SK-N-DZ (cell line): ENCODE measurements around the gene LURAP1L.

Source experiments
- DNase-seq: peaks from one replicate; pipeline ENCODE4 v3.0.0-alpha.2; 2015; ENCODE audit warnings: low spot score

LURAP1L gene

DNA sequence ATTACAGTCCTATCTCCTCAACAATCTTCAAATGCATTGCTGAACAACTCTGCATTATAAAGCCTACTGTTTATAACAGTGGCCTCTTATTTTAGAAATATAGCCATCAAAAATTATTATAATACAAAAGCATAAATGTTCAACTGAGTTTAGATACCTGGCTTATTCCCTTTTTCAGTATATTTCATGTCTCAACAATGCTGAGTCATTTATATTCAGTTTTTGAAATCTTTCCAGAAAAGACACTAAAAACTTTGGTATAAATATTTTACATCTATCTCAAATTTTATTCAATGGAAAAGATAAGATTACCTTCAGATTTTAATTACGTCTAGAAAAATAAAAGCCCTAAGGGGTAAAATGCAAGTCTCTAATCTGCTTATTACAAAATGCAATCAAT is 37.9 kb downstream of the LURAP1L start:
- DNase-seq = no peak

DNA sequence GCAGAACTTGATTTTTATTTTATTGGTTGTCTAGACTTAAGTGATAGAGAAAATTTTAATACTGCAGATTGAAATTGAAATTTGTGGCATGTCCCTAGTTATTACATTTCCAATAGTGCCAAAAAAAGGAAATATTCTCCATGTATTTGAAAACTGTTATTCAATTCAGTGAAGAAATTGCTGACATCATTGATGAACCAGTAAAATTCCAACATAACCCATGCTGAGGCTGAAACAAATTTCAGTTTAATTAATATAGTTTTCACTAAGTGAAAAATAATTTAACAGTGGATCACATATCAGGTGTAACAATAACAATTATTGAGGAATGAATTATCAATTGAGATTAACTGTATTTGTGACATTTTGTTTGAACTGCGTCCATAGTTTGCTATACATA is 38.7 kb downstream of the LURAP1L start:
- no peak for DNase-seq

DNA sequence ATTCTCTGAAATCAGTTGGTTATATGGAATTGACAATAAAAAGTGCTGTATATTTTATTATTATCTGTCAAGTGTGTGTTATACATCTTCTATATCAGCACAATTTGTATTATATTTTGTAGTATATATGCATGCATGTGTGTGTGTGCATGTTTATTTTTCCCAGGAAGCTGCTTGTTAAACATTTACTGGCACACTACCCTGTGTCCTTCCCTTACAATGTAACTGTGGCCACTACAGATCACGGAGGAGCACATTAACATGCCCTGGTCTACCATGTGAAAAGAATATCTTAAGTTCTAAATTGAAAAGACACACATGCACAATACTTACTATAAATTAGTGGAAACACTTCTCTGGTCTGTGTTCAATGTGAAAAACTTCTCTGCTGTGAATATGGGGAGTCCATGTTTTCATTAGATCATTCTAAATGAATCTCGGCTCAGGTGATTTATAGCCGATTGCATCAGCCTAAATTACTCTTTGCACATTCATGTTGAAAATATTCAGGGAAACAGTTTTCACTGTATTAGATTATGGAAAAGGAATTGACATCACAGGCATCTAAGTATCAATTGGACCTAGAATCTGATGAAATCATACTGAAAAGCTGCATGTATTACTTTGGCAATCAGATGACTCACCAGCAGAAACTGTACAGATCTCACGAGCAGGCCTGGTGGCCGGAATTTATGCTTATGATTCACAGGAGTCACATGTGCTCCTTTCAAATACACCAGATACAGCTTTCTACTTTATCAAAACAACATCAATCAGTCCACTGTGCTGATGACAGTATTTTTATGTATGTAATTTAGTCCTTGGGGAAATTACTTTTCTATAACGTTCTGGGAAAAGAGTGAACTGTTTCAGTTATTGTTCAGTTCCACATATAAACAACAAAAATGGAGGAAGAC is 39.4 kb downstream of the LURAP1L start:
- DNase-seq = peak; percentile 84

DNA sequence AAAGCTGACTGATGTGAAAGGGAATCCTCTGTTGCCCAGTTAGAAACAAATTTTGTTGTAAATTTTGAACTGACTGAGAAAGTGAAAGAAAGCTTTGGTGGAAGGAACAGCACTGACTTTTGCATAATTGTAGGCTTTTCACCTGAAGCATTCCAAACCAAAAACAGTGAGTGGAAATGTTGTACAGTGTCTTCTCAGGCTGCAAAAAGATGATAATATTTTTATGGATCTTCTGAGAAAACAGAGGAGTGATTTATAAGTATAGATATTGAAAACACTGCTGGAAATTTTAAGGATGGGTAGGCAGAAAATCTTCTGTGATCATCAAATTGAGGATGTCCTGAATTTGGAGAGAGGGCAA is 40.0 kb downstream of the LURAP1L start:
- DNase-seq = no peak

DNA sequence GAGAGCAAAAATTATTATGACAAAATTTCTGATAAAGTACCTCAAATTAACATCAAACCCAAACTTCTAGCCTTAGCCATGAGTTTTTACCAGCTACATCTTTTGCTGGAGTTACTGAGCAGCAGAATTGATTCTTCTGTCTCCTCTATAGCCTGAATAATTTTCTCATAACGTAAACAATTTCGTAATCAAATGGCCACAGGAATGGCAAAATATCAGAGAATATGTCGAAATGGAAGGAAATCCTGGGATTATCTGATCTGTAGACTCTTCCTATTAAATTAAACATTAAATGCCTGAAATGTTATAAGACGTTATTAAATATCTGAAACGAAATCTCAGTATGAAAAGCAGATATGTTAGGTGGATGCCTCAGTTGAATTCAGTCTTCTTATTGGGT is 41.1 kb downstream of the LURAP1L start:
- no peak for DNase-seq

DNA sequence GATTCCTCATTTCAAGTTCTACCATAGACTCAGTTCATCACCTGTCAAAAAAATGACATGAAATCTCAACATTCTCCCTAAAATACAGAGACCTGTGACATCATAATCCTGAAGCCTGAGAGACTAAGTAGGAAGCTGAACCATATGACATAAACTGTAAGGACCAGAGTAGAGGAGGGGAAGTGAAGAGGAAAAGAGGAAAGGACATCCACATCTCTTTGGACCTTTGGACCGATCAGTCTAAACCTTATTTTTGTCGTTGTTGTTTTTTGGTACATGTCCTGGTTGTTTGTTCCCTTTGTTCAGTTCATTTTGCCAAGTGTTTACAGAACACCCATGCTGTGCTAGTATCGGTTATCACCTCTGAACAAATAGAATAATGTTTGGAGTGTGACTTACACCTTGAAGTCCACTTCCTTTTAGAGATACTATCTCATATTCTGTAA is 41.9 kb downstream of the LURAP1L start:
- DNase-seq = no peak

DNA sequence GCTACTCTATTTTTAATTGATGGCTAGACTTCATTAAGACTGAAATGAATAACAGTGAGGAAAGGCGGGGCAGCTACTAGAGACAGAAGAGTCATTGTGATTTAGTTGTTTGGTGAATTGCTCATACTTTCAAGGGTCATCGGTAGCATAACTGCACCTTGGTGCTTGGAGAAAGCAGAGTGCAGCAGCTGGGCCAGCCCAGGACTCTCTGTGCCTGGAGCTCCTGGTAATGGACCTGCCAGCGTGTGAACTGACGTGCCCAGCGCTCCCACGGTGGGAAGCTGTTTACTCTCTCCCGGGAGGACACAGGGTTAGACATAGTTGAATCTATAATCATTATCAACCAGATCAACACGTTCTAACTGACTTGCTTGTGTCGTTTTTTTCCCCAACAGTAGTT is 42.9 kb downstream of the LURAP1L start:
- DNase-seq = no peak

DNA sequence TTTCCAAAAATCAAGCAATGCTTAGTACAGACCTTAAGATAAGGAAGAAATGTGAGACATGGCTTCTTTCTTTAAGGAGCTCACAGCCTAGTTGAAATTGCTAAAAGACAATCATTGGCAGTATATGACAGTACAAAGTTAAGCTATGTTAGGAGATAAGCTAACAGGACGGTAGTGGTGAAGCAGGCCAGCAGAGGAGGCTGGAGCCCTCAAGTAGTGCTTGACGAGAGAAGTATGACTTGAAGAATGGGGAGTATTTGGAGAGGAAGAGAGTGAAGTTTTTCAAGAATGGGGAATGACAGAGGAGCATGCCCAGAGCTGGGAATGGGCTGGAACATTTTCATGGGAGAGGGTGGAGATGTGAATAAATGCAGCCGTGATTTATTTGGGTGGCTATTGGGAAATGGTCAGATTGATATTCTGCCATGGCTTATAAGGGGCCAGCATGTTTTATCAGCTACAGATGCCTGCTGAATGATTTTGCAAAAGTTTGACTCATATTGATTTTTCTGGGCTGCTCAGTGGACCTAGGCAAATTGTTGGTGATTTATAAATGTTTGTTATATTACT is 43.7 kb downstream of the LURAP1L start:
- DNase-seq = no peak

DNA sequence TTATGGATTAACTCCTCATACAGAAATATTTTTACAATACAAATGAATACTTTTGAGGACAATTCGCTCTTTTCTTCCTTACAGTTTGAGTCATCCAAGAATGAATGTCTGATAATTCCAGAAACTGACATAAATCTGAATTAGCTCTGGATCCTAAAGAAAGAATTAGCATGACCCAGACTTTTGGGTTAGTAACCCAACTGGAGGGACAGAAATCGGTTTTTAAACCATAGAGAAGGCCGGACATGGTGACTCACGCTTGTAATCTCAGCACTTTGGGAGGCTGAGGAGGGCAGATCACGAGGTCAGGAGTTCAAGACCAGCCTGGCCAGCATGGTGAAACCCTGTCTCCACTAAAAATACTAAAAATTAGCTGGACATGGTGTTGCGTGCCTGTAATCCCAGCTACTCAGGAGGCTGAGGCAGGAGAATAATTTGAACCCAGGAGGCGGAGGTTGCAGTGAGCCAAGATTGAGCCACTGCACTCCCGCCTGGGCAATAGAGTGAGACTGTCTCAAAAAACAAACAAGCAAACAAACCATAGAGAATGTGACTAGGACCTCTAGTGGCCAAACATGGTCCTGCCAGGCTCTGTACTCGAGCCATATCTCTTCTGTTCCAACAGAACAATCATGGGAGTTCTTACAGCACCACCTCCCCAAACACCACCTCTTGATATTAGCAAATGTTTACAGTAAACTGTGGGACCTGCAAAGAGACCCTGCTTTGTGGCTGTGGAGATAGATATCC is 44.8 kb downstream of the LURAP1L start:
- no peak for DNase-seq

DNA sequence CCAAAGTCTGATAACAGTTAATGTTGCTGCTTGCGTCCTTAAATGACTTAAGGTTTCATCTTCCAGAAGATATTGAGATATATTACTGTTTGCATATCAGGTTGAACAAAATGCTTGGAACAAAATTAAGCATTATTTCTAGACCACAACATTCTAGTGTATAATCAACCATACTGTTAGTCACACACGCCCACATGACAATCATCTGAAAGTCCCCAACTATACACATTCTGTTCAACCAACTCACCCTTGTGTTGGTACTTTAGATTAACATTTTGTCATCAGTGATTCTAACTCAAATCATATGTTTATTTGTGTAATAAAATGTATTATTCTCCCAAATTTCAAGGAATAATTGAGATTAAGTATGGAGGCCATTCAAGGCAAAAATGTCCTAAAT is 47.3 kb downstream of the LURAP1L start:
- no peak for DNase-seq

DNA sequence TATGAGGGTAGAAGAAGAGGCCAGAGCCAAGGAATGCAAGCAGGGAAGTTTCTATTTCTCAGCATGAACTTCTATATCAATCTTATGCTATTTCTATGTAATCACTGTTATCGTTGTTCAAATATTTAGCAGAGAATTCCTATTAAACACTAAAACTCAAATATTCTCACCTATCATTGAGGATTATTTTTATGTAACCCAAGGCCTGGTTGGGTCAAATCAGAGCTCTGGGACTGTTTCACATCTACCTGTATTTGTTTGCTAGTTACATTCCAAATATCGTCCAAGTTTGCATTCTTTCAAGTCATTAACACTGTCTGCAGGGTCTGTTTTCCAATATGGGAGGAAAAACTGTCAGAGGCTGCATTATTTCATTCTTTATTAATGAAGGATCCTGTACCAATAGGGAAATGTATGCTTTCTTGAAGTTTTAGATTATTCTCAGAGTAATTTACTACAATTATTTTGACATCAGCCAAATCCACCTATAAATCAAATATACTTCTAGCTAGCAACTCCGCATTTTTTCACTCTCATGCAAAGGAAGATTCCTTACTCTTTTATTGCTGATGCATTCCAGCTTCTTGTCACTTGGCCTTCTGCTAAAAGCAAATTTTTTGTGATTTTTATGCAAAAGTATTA is 52.2 kb downstream of the LURAP1L start:
- no peak for DNase-seq

DNA sequence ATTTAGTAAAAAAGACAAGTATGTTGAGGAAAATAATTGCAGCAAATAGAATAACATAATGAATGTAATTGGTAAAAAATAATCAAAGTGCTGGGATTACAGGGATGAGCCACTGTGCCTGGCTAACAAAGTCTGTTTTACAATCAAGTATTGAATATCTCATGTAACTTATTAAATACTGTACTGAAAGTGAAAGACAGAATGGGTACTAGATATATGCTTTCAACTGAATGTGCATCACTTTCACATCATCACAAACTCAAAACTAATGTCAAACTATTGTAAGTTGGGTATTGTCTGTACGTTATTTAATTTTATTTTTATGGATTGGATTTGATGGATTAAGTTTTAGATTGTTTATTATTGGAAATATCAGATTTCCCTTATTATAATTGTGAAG is 58.9 kb downstream of the LURAP1L start:
- DNase-seq = no peak

DNA sequence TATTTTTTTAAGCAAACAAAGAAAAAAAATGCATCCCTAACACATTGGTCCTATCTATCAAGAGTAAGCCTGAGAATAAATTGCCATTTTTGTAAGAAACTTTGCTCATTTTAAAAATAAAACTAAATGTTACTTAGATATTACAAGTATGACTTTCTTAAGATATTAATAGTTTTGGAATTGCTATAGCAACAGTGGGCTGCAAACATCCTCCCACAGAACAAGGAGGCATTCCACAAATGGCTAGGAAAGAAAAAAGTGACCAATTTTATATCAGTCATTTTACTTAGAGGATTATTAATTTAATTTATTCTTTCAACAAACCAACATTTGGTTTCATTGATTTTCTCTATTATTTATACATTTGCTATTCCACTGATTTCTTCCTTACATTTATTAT is 63.7 kb downstream of the LURAP1L start:
- no peak for DNase-seq

DNA sequence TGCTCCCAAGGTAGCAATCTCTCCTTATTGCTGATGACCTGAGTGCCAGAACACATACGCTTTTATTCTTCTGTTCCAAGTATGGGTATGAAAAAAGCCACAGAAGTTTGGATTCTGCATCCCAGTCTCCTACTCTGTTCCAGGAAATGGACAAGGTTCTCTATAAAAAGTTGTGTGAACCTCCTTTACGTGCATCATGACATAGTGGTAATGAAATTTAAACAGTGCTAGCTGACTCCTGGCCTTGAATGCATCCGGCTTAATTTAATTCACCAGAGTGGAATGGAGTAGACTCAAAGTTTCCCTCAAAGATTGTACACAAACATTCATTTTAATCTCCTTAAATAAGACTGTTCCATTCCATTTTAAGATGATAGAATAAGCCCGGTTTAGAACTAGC is 68.9 kb downstream of the LURAP1L start:
- no peak for DNase-seq

DNA sequence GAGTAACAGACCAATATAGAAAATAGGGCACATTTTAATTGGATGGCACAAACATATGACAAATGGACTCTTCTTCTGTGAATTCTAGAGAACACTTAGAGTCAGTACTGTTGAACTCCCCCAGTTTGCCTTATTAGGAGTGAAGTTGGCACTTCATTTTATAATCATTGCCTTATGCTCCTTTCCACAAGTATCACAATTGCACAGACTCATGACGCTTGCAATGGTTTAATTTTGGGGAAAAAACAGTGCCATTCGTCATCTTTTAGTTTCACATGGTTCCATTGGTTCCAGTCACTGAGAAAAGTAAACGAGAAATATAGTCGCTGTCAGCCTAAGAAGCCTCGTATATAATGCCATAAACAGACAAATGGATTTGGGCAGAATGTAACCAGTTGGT is 71.2 kb downstream of the LURAP1L start:
- DNase-seq = no peak

DNA sequence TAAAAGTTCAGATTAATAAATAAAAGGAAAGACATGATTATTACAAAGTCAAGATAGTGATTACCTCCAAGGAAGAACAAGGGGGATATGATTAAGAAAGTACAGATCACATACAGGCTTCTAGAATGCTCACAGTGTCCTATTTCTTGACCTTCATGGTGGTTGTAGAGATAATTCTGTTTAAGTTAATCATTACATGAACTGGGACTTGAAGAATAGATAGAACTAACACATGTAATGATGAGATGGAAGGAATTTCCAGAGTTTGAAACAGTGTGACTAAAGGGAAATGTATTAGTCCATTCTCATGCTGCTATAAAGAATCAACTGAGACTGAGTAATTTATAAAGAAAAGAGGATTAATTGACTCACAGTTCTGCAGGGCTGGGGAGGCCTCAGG is 72.7 kb downstream of the LURAP1L start:
- DNase-seq = no peak

DNA sequence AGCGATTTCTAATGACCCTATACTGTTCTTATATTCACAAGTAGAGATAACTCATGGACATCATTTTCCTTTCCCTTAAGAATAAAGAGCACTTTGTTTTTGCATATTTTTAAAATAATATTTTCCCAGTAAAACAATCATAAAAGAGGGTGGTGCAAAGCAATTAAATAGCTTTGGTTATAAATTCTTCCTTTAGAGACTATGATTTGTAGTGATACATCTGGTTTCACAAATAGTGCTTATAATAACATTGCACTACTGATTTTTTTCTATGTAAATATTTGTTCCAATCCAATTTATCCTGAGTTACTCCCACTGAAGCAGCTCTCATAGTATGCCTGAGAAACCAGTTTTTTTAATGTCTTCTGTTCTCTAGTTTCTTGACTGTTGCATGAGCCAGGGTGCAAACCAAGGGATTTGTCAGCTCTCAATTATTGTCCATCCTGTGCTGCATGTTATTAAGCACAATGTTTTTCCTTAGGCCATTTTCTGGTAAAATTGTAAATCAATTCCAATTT is 74.7 kb downstream of the LURAP1L start:
- DNase-seq = no peak

DNA sequence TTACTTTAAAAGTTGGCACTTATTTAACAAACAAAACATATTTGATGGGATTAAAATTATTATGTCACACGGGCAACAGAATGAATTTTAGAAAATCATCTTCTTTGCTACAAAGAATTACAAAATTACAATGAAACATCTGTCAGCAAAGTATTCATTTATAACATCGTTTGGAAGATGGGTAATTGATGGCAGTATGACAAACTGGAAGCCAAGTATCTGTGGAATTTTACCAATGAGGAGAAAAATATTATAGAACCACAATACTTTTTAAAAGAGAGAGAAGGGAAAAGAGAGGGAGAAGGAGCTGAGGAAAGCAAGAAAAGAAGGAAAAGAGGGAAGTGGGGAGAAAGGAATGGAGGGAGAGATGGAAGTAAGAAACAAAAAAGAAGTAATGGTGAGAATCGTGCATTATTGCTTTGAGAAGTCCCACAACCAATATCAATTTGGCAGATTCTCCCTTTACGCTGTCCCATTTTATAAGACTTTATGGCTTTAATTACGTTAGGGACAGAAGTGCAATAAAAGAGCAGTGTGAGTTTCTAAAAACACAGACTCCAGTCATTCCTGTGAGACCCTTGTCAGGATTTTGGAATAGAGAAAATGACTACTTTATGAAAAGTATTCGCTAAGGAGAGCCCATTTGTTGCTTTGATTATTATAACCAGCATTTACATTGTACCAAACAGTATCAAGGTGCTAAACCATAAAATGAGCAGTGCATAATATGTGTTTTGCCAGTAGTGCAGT is 76.7 kb downstream of the LURAP1L start:
- no peak for DNase-seq

DNA sequence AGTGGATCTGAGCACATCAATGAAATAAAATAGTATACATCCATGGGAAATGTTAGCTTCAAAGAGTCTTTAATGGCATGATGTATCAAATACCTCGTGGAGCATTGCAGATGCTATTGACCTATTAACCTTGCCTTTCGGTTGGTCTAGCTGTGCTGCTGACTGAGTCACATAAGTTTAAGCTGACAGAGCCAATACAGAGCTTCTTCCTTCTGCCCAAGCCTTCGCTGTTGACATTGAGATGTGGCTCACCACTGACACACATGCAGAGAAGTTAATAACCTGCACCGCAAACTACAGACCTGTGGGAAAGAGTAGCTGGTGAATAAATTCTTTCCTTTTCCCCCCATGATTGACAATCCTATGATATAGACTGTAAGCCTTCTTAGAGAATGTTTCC is 78.2 kb downstream of the LURAP1L start:
- DNase-seq = no peak

DNA sequence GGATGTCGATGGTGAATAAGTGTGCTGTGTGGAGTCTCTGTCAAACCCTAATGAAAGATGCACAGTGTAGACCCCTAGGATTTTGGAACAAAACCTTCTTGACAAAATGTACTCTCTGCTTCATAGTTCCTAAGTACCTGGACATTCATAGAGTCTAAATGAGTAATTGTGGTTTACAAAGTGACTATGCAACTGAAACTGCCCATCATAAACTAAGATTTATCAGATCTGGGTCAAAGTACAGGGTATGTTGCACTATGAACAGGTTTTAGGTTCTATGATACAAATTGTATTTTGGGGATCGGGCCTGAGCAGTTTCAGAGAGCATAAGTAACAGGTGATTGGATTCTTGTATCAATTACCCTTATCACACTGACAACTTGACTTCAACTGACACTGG is 79.4 kb downstream of the LURAP1L start:
- DNase-seq = no peak

DNA sequence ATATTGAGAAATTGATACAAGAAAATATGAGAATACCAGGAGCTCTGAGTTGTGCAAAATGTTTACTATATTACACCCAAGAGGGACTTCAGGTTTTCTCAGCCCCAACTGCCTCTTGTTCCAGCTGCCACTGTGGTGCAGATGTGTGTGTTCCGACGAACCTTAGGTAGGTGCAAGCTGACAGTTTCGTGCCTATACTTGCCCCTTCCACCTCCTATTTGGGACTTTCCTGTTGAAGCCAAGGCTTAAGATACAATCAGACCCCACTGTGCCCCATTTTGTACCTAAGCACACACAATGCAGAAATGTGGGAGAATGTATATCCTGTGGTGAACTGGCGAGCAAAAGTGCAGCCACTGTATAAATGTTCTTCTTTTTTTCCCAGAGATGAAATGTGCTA is 80.2 kb downstream of the LURAP1L start:
- no peak for DNase-seq
